Testis (tissue), 3 donors: ENCODE data around the gene UBA6. TPM values are rescaled to one million over a fixed set of nuclear protein-coding genes. Genes with fewer than 3 reads are reported as not detected.

Experiments used
- DNase-seq: peaks from one replicate; pipeline ENCODE4 v3.0.0-alpha.2; 2019
- H3K27ac ChIP-seq, 2 donors: fragments of 200-600 bp; sonication (generic); one replicate each; pipeline ENCODE4 v1.5.1; 2019
- H3K27me3 ChIP-seq: fragments of 200-600 bp; sonication (generic); one replicate; pipeline ENCODE4 v1.5.1; 2019
- H3K36me3 ChIP-seq: fragments of 200-600 bp; sonication (generic); one replicate; pipeline ENCODE4 v1.5.1; 2017; ENCODE audit warnings: low read depth; ENCODE audit errors: missing control alignments
- H3K4me1 ChIP-seq: fragments of 200-600 bp; sonication (generic); one replicate; pipeline ENCODE4 v1.5.1; 2019
- H3K4me3 ChIP-seq, 2 donors: fragments of 200-600 bp; sonication (generic); one replicate each; pipeline ENCODE4 v1.5.1; 2017 to 2019
- H3K9me3 ChIP-seq: fragments of 200-600 bp; sonication (generic); one replicate; pipeline ENCODE4 v1.5.1; 2017
- POLR2A ChIP-seq: fragments of 450-650 bp; IDR thresholded peaks from one replicate; pipeline ENCODE4 v1.6.1; 2017; ENCODE audit warnings: antibody characterized with exemption, mild to moderate bottlenecking, moderate library complexity
- WGBS, 2 donors: methylation state at CpG; one replicate each; pipeline ENCODE4 v1.1.5; 2018; 5-methylcytosine and 5-hydroxymethylcytosine counted together
- intact Hi-C: fragments of 100-400 bp; cut with DNase I; formaldehyde crosslinking; loops from one replicate; pipeline ENCODE4 v1.15.1; 2023; ENCODE audit warnings: low total_unique reads
- polyA plus RNA-seq: library from polyadenylated mRNA; stranded (reverse); fragments of 350-450 nt; fragmentation: Illumina TruSeq; extraction: RNeasy Lipid Tissue Mini Kit (QIAGEN cat#74804); gene quantifications from one replicate; pipeline ENCODE4 v1.2.3, GENCODE V29; 2014; ENCODE audit warnings: low read depth, low replicate concordance; ENCODE audit not compliant: insufficient read depth
- total RNA-seq, 2 donors: library from RNA; depleted of rRNA; stranded (reverse); fragments of >200 nt; gene quantifications; one replicate each; pipeline ENCODE4 v1.2.3, GENCODE V29; 2016
- TF ChIP-seq, protein P1 (sequence below), 3 experiments: fragments of 450-650 bp in 2 of 3; fragments of 200-600 bp in 1 of 3; sonication (generic) in 1 of 3; IDR thresholded peaks; one replicate each; pipeline ENCODE4 v1.5.1; 2016 to 2019; ENCODE audit warnings: antibody characterized with exemption in 3 of 3, mild to moderate bottlenecking in 2 of 3, moderate library complexity in 1 of 3

The UBA6 gene
- total and polyA plus RNA-seq, 3 donors from 2014 or later = 19.7 to 86.8 (median 76.2) TPM

GRCh38 chr4:67684839-67685531 lies 16.0 kb downstream of the UBA6 start:
- Histone ChIP-seq H3K27ac (no peak overlapping the region), H3K36me3 (no peaks in the 10 kb centered on the region), H3K27me3 (no peaks in the 10 kb centered on the region), H3K9me3 (no peaks in the 10 kb centered on the region), H3K4me3 (no peak overlapping the region), H3K4me1 (no peaks in the 10 kb centered on the region)
- DNase-seq = no peak
- WGBS, 2 donors = 82 to 93% methylated on average over 1 of the region's 1 CpG
- no peak for TF ChIP-seq POLR2A
- TF ChIP-seq, protein P1, sequence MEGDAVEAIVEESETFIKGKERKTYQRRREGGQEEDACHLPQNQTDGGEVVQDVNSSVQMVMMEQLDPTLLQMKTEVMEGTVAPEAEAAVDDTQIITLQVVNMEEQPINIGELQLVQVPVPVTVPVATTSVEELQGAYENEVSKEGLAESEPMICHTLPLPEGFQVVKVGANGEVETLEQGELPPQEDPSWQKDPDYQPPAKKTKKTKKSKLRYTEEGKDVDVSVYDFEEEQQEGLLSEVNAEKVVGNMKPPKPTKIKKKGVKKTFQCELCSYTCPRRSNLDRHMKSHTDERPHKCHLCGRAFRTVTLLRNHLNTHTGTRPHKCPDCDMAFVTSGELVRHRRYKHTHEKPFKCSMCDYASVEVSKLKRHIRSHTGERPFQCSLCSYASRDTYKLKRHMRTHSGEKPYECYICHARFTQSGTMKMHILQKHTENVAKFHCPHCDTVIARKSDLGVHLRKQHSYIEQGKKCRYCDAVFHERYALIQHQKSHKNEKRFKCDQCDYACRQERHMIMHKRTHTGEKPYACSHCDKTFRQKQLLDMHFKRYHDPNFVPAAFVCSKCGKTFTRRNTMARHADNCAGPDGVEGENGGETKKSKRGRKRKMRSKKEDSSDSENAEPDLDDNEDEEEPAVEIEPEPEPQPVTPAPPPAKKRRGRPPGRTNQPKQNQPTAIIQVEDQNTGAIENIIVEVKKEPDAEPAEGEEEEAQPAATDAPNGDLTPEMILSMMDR (IDR thresholded peaks at IDR 0.05) = no peak
- intact Hi-C loops = no loop called here

DNA sequence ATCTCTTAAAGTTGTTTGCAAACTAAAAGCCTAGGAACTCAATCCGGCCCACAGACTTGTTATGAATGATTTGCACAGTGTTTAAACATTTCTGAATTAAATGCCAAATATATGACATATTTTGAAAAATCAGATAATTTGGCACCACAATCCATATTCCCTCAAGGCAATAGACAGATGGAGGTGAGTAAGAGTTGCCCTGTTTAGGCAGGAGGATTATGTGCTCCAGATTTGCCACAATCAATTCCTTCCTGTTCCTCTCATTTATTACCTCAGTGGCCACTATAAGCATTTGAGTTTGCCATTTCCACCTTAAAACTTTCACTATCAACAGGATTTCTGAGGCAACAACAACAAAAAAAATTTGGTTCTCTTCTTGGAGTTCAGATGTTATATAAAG lies 18.7 kb downstream of the UBA6 start:
- Histone ChIP-seq H3K27me3 (no peaks in the 10 kb centered on the region), H3K36me3 (no peaks in the 10 kb centered on the region), H3K4me1 (no peaks in the 10 kb centered on the region), H3K4me3 (no peak overlapping the region), H3K9me3 (no peaks in the 10 kb centered on the region), H3K27ac (no peak overlapping the region)
- no peak for DNase-seq
- TF ChIP-seq POLR2A = no peak
- TF ChIP-seq, protein P1 (IDR thresholded peaks at IDR 0.05) = no peak
- intact Hi-C loops = no loop called here
- 87 to 91% methylated on average over 1 of the region's 1 CpG for WGBS, 2 donors

GRCh38 chr4:67680581-67681222 lies 20.3 kb downstream of the UBA6 start:
- Histone ChIP-seq H3K9me3 (no peaks in the 10 kb centered on the region), H3K27me3 (no peaks in the 10 kb centered on the region), H3K36me3 (no peaks in the 10 kb centered on the region), H3K4me3 (no peak overlapping the region), H3K4me1 (no peaks in the 10 kb centered on the region), H3K27ac (no peak overlapping the region)
- WGBS, 2 donors = 75 to 94% methylated on average over 2 of the region's 2 CpGs
- intact Hi-C loops = no loop called here
- DNase-seq = no peak
- TF ChIP-seq, protein P1 (IDR thresholded peaks at IDR 0.05) = no peak
- no peak for TF ChIP-seq POLR2A

DNA sequence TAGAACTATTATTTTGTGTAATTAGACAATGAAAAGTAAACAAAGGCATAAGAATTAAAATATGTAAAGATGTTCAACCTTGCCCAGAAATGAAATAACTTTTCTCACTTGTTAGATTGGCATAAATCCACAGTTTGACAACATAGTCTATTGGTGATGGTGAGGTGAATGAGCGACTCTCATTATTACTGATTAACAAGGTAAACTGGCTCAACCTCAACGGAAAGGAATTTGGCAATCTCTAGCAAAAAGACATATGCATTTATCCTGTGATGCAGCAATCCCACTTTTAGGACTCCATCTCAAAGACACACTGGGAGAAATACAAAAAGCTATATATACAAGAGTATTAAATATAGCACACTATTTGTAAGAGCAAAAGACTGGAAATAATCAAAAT lies 22.3 kb downstream of the UBA6 start:
- intact Hi-C loops = no loop called here
- no peak for TF ChIP-seq POLR2A
- TF ChIP-seq, protein P1 (IDR thresholded peaks at IDR 0.05) = no peak

More for the DNA sequence above, 22.3 kb downstream of the UBA6 start:
- Histone ChIP-seq H3K9me3 (no peaks in the 10 kb centered on the region), H3K36me3 (no peaks in the 10 kb centered on the region), H3K4me3 (no peak overlapping the region), H3K4me1 (no peaks in the 10 kb centered on the region), H3K27me3 (no peaks in the 10 kb centered on the region), H3K27ac (no peak overlapping the region)
- no peak for DNase-seq
- WGBS, 2 donors = 92 to 94% methylated on average over 2 of the region's 2 CpGs
